ENCODE measurements around the gene FBN3. TPM values are rescaled to one million over a fixed set of nuclear protein-coding genes. Genes with fewer than 3 reads are reported as not detected.
"Not testable (repeated sequence)": the region's sequence is repeated elsewhere in the genome, so short reads cannot be mapped to it uniquely, and the experiment has no call there.

The FBN3 gene
- polyA plus RNA-seq, 4 donors, result 27.4 to 35.1 (median 29.5) TPM

DNA sequence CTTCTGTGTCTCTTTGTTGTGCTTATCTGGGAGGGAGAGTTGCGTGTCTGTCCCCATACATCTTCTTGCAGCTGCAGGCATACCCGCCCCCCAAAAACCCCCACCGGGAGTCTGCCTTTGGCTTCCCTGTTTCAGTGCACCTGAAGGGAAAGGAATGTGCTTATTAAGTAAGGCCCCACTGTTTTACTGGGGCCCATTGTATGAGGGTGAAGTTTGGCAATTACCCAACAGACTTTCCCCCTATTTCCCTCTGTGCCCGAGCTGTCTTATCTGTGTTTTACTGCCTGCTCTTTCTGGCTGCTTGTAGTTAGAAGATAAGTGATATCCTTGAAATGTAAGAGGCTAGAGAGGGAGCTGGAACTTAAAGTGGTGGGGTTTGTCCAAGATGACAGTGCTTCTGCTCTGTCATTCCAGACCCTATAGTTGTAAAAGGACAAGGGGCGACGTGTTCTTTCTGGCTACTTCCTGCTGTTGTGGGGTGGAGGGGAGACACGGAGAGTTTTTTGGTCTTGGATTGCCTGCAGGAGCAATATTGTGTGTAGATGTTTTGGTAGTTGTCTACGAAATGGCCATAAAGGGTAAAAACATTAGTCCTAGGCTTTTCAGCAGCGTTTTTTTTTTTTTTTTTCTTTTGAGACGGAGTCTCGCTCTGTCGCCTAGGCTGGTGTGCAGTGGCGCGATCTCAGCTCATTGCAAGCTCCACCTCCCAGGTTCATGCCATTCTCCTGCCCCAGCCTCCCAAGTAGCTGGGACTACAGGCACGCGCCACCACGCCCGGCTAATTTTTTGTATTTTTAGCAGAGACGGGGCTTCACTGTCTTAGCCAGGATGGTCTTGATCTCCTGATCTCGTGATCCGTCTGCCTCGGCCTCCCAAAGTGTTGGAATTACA lies 115.9 kb downstream of the FBN3 start:
- not testable (repeated sequence) for DNase-seq (ENCODE audit: low read depth in 4 of 4, low spot score in 3 of 4)

GRCh38 chr19:8030960-8031359 lies 118.4 kb downstream of the FBN3 start:
- DNase-seq (ENCODE audit: low read depth in 4 of 4, low spot score in 3 of 4), result no peak

GRCh38 chr19:8028951-8029491 lies 120.4 kb downstream of the FBN3 start:
- DNase-seq (ENCODE audit: low read depth in 4 of 4, low spot score in 3 of 4), result peak in 2 of 4 donors; percentile 29 to 48

DNA sequence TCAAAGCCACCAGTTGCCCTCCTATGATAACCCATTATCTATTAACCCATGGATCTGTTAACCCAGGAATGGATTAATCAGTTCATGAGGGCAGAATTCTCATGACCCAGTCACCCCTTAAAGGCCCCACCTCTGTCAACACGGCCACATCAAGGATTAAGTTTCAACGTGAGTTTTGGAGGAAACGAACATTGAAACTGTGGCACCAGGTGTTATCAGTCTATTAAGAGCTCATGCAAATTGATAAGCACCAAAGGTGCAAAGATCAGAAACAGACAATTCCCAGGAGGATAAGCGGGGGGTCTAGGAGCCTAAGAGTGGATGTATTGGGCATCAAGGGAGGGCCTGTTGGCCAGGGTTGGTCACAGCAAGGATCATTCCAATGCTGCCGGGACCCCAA lies 124.1 kb downstream of the FBN3 start:
- DNase-seq (ENCODE audit: low read depth in 4 of 4, low spot score in 3 of 4), result no peak

DNA sequence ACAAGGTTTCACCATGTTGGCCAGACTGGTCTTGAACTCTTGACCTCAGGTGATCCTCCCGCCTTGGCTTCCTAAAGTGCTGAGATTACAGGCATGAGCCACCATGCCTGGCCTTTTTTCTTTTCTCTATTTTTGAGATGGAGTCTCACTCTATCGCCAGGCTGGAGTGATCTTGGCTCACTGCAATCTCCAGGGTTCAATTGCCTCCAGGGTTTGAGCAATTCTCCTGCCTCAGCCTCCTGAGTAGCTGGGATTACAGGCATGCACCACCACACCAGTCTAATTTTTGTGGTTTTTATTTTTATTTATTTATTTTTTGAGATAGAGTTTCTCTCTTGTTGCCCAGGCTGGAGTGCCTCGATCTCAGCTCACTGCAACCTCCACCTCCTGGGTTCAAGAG lies 125.1 kb downstream of the FBN3 start:
- DNase-seq (ENCODE audit: low read depth in 4 of 4, low spot score in 3 of 4), result not testable (repeated sequence)

- no peak for DNase-seq (ENCODE audit: low read depth in 4 of 4, low spot score in 3 of 4)
These were observed 126.0 kb downstream of the FBN3 start for GRCh38 chr19:8023371-8023770.

DNA sequence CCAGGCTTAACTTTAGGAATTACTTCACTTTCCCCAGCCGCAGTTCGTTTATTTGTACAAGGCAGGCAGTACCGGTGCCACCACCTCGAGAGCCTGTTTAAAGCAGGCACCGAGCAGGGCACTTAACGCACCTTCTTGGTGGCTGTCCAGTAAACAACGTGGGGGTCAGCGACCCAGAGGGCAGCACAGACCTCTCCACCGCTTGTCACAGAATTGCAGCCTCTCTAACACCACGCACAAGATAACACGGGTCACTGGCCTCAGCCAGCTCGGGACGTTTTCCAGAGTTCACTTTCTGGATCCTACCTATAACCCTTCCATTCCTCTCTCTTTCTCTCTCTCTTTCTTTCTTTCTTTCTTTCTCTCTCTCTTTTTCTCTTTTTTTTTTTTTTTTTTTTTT lies 127.1 kb downstream of the FBN3 start:
- DNase-seq (ENCODE audit: low read depth in 4 of 4, low spot score in 3 of 4), result no peak

GRCh38 chr19:8021374-8021773 lies 128.0 kb downstream of the FBN3 start:
- no peak for DNase-seq (ENCODE audit: low read depth in 4 of 4, low spot score in 3 of 4)

DNA sequence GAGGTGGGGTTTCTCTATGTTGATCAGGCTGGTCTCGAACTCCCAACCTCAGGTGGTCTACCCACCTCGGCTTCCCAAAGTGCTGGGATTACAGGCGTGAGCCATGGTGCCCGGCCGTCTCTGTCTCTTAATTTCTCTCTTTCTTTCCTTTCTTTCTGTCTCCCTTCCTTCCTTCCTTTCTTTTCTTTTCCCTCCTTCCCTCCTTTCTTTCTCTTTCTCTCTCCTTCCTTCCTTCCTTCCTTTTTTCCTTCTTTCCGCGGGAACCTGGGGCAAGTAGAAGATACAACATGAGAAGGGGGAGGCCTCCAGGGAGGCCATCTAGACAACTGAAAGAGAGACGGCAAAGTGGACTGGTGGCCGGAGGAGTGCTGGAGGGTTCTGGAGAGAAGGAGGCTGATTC lies 128.7 kb downstream of the FBN3 start:
- no peak for DNase-seq (ENCODE audit: low read depth in 4 of 4, low spot score in 3 of 4)

DNA sequence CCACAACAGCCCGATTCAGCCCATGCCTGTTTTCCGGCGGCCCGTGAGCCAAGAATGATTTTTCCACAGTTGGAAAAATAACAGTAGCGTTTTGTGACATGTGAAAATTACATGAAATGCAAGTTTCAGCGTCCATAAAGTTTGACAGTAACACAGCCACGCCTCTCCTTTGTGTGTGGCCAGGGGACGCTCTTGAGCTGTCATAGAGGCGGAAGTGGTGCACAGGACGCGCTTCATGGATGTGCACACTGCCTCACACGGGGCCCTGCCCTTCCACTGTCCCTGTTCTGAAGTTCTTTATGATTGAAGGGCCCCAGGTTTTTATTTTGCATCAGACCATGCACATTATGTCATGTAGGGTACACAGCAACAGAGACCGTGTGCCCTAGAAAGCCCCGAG lies 131.6 kb downstream of the FBN3 start:
- no peak for DNase-seq (ENCODE audit: low read depth in 4 of 4, low spot score in 3 of 4)

Other genes starting within 250 kb of the FBN3 start
- 10 to 100 TPM; 25.9 to 35.8 (median 26.2) TPM for gene MAP2K7, start 245.7 kb downstream of the FBN3 start, polyA plus RNA-seq (ENCODE audit: insufficient read length in 4 of 4)
- 1 to 10 TPM in 1 of 4 donors, under 1 TPM in 3; 0.28 to 1.1 (median 0.60) TPM for gene TGFBR3L, start 234.8 kb downstream of the FBN3 start, polyA plus RNA-seq (ENCODE audit: insufficient read length in 4 of 4)
- gene SNAPC2, start 229.3 kb downstream of the FBN3 start, polyA plus RNA-seq (ENCODE audit: insufficient read length in 4 of 4), result 10 to 100 TPM; 14.5 to 24.6 (median 16.6) TPM
- 10 to 100 TPM; 13.5 to 38.3 (median 19.1) TPM for gene CTXN1, start 223.5 kb downstream of the FBN3 start, polyA plus RNA-seq (ENCODE audit: insufficient read length in 4 of 4)
- gene TIMM44, start 205.9 kb downstream of the FBN3 start, polyA plus RNA-seq (ENCODE audit: insufficient read length in 4 of 4), result 10 to 100 TPM; 36.2 to 50.2 (median 37.9) TPM
- 10 to 100 TPM; 87.8 to 91.8 (median 89.0) TPM for gene ELAVL1, start 144.0 kb downstream of the FBN3 start, polyA plus RNA-seq (ENCODE audit: insufficient read length in 4 of 4)
- gene CCL25, start 96.8 kb downstream of the FBN3 start, polyA plus RNA-seq (ENCODE audit: insufficient read length in 4 of 4), result under 1 TPM in 3 of 4 donors, not detected in 1; 0.39 to 0.73 (median 0.57) TPM
- 10 to 100 TPM; 33.2 to 52.0 (median 40.8) TPM for gene CERS4, start 59.8 kb upstream of the FBN3 start, polyA plus RNA-seq (ENCODE audit: insufficient read length in 4 of 4)
- 10 to 100 TPM; 30.7 to 49.2 (median 33.5) TPM for gene CD320, start 158.8 kb upstream of the FBN3 start, polyA plus RNA-seq (ENCODE audit: insufficient read length in 4 of 4)
- gene NDUFA7, start 171.8 kb upstream of the FBN3 start, polyA plus RNA-seq (ENCODE audit: insufficient read length in 4 of 4), result 10 to 100 TPM; 44.9 to 61.6 (median 57.9) TPM
- gene RPS28, start 171.9 kb upstream of the FBN3 start, polyA plus RNA-seq (ENCODE audit: insufficient read length in 4 of 4), result 100 to 1,000 TPM; 326 to 611 (median 414) TPM
- gene KANK3, start 193.7 kb upstream of the FBN3 start, polyA plus RNA-seq (ENCODE audit: insufficient read length in 4 of 4), result 10 to 100 TPM in 1 of 4 donors, 1 to 10 TPM in 3; 6.8 to 16.7 (median 8.1) TPM
- gene ANGPTL4, start 214.6 kb upstream of the FBN3 start, polyA plus RNA-seq (ENCODE audit: insufficient read length in 4 of 4), result 1 to 10 TPM; 1.6 to 5.0 (median 2.4) TPM
- gene RAB11B, start 240.8 kb upstream of the FBN3 start, polyA plus RNA-seq (ENCODE audit: insufficient read length in 4 of 4), result 100 to 1,000 TPM; 121 to 174 (median 130) TPM